ENCODE results near the gene CYP3A7.
"Not testable (repeated sequence)": the region's sequence is repeated elsewhere in the genome, so short reads cannot be mapped to it uniquely, and the experiment has no call there.

DNA sequence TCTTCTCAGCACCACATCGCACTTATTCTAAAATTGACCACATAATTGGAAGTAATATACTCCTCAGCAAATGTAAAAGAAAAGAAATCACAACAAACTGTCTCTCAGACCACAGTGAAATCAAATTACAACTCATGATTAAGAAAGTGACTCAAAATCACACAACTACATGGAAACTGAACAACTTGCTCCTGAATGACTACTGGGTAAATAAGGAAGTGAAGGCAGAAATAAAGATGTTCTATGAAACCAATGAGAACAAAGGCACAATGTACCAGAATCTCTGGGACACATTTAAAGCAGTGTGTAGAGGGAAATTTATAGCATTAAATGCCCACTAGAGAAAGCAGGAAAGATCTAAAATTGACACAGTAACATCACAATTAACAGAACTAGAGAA lies 38.4 kb upstream of the CYP3A7 start:
- not testable (repeated sequence) for TF ChIP-seq EP300 (IDR thresholded peaks at IDR 0.05)
- TF ChIP-seq, protein P1, sequence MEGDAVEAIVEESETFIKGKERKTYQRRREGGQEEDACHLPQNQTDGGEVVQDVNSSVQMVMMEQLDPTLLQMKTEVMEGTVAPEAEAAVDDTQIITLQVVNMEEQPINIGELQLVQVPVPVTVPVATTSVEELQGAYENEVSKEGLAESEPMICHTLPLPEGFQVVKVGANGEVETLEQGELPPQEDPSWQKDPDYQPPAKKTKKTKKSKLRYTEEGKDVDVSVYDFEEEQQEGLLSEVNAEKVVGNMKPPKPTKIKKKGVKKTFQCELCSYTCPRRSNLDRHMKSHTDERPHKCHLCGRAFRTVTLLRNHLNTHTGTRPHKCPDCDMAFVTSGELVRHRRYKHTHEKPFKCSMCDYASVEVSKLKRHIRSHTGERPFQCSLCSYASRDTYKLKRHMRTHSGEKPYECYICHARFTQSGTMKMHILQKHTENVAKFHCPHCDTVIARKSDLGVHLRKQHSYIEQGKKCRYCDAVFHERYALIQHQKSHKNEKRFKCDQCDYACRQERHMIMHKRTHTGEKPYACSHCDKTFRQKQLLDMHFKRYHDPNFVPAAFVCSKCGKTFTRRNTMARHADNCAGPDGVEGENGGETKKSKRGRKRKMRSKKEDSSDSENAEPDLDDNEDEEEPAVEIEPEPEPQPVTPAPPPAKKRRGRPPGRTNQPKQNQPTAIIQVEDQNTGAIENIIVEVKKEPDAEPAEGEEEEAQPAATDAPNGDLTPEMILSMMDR (IDR thresholded peaks at IDR 0.05) = not testable (repeated sequence)
